K562 (cell line): ENCODE measurements around the gene TP53BP1. TPM values are rescaled to one million over a fixed set of nuclear protein-coding genes. Genes with fewer than 3 reads are reported as not detected.

Experiments
- E2F3 ChIP-seq: fragments of 250-450 bp; sonication (Bioruptor Pico); IDR thresholded peaks from 2 replicates; pipeline ENCODE4 v1.4.0; 2020; ENCODE audit warnings: mild to moderate bottlenecking
- ELF4 ChIP-seq: fragments of 450-650 bp; formaldehyde crosslinking; IDR thresholded peaks from 2 replicates; pipeline ENCODE4 v1.4.0; 2022; ENCODE audit warnings: missing genetic modification characterization
- EP300 ChIP-seq: IDR thresholded peaks from 2 replicates; pipeline ENCODE4 v1.6.1; 2012; ENCODE audit warnings: low read length, improper control_type of control experiment
- GATA2 ChIP-seq: sonication (generic); formaldehyde crosslinking; IDR thresholded peaks from 2 replicates; pipeline ENCODE4 v1.4.0; 2020; ENCODE audit warnings: mild to moderate bottlenecking, missing genetic modification reagents
- HDAC8 ChIP-seq: fragments of 450-650 bp; IDR thresholded peaks from 2 replicates; pipeline ENCODE4 v1.6.1; 2016; ENCODE audit warnings: mild to moderate bottlenecking, missing genetic modification characterization, moderate library complexity, missing compliant biosample characterization
- HMBOX1 ChIP-seq: sonication (generic); IDR thresholded peaks from 2 replicates; pipeline ENCODE4 v1.6.1; 2016
- MTA2 ChIP-seq: fragments of 450-650 bp; IDR thresholded peaks from 2 replicates; pipeline ENCODE4 v1.6.1; 2016; ENCODE audit warnings: low read depth
- NFXL1 ChIP-seq: fragments of 450-650 bp; formaldehyde crosslinking; IDR thresholded peaks from 2 replicates; pipeline ENCODE4 v1.4.0; 2021; ENCODE audit warnings: mild to moderate bottlenecking
- SNRNP70 ChIP-seq: fragments of 200-400 bp; formaldehyde crosslinking; optimal IDR thresholded peaks from 2 replicates; pipeline ENCODE3; 2017; ENCODE audit warnings: low read depth, low read length
- SRF ChIP-seq, 2 experiments: fragments of 250-450, 450-650 bp in 1 of 2; sonication (Bioruptor Pico) in 1 of 2; sonication (generic) in 1 of 2; formaldehyde crosslinking; IDR thresholded peaks; 2 replicates each; pipeline versions ENCODE4 v1.5.0 to v1.5.1; 2020 to 2022; ENCODE audit warnings: mild to moderate bottlenecking in 1 of 2, missing genetic modification reagents in 1 of 2
- TAF7 ChIP-seq: fragments of 450-650 bp; IDR thresholded peaks from 2 replicates; pipeline ENCODE4 v1.6.1; 2016; ENCODE audit warnings: missing genetic modification characterization, missing compliant biosample characterization
- TEAD2 ChIP-seq: fragments of 450-650 bp; IDR thresholded peaks from 2 replicates; pipeline ENCODE4 v1.6.1; 2016; ENCODE audit warnings: missing genetic modification characterization, control low read depth, missing compliant biosample characterization
- ZC3H4 ChIP-seq: sonication (generic); formaldehyde crosslinking; IDR thresholded peaks from 2 replicates; pipeline ENCODE4 v1.9.0; 2021; ENCODE audit warnings: missing genetic modification reagents, borderline replicate concordance
- ZNF174 ChIP-seq: fragments of 250-450 bp; sonication (Bioruptor Pico); IDR thresholded peaks from 2 replicates; pipeline ENCODE4 v1.4.0; 2020; ENCODE audit warnings: mild to moderate bottlenecking
- ZNF24 ChIP-seq: fragments of 450-650 bp; IDR thresholded peaks from 2 replicates; pipeline ENCODE4 v1.6.1; 2016
- ZNF436 ChIP-seq: fragments of 250-450, 450-650 bp; sonication (Bioruptor Pico); formaldehyde crosslinking; IDR thresholded peaks from 2 replicates; pipeline ENCODE4 v1.7.0; 2020; ENCODE audit warnings: mild to moderate bottlenecking
- ZNF77 ChIP-seq: fragments of 250-450 bp; sonication (Bioruptor Pico); IDR thresholded peaks from 2 replicates; pipeline ENCODE4 v1.5.0; 2020
- ZNF785 ChIP-seq: fragments of 250-450 bp; sonication (Bioruptor Pico); IDR thresholded peaks from 2 replicates; pipeline ENCODE4 v1.4.0; 2020; ENCODE audit warnings: mild to moderate bottlenecking
- polyA plus RNA-seq, 8 experiments: library from polyadenylated mRNA; depleted of rRNA in 4 of 8; stranded (reverse) in 5 of 8; unstranded in 3 of 8; fragments of >200 nt; fragmentation: Nextera tagmentation in 2 of 8; fragmentation: Illumina TruSeq in 1 of 8; extraction: Ambion mirVana in 2 of 8; extraction: Trizol in 1 of 8; gene quantifications; 2 replicates each; pipeline versions ENCODE4 v1.2.1 to v1.2.3, GENCODE V29; 2011 to 2014; ENCODE audit warnings: inconsistent platforms in 1 of 8, missing spikeins in 1 of 8
- total RNA-seq, 7 experiments: library from RNA; depleted of rRNA in 6 of 7; stranded (reverse); fragments of >200 nt in 6 of 7; fragmentation: Illumina TruSeq in 2 of 7; extraction: Trizol in 2 of 7; gene quantifications; 2 replicates each; pipeline versions ENCODE4 v1.2.1 to v1.2.3, GENCODE V29; 2011 to 2021; ENCODE audit warnings: low replicate concordance in 1 of 7
- TF ChIP-seq, protein P1 (sequence below): IDR thresholded peaks from 3 replicates; pipeline ENCODE4 v1.6.1; 2011; ENCODE audit warnings: borderline replicate concordance, mild to moderate bottlenecking, moderate library complexity; ENCODE audit not compliant: insufficient read length; ENCODE audit errors: extremely low read depth
- TF ChIP-seq, protein P2 (sequence below): fragments of 250-450 bp; sonication (Bioruptor Pico); IDR thresholded peaks from 2 replicates; pipeline ENCODE4 v1.4.0; 2020; ENCODE audit warnings: mild to moderate bottlenecking
- TF ChIP-seq, protein P3 (sequence below): sonication (generic); formaldehyde crosslinking; IDR thresholded peaks from 2 replicates; pipeline ENCODE4 v1.8.1; 2023; ENCODE audit warnings: mild to moderate bottlenecking, missing genetic modification reagents
- TF ChIP-seq, protein P4 (sequence below), 2 experiments: fragments of 250-450 bp in 1 of 2; fragments of 450-650 bp in 1 of 2; sonication (Bioruptor Pico) in 1 of 2; IDR thresholded peaks; 2 replicates each; pipeline versions ENCODE4 v1.6.1 to v1.8.0; 2016 to 2021; ENCODE audit warnings: mild to moderate bottlenecking in 2 of 2, moderate library complexity in 2 of 2, missing compliant biosample characterization in 1 of 2, missing genetic modification characterization in 1 of 2

The TP53BP1 gene
- total and polyA plus RNA-seq, 9 of the 15 experiments (the other 6 are each of a cell fraction or from before 2014, with no cell fraction given), result 5.7 to 63.3 (median 30.9) TPM

DNA sequence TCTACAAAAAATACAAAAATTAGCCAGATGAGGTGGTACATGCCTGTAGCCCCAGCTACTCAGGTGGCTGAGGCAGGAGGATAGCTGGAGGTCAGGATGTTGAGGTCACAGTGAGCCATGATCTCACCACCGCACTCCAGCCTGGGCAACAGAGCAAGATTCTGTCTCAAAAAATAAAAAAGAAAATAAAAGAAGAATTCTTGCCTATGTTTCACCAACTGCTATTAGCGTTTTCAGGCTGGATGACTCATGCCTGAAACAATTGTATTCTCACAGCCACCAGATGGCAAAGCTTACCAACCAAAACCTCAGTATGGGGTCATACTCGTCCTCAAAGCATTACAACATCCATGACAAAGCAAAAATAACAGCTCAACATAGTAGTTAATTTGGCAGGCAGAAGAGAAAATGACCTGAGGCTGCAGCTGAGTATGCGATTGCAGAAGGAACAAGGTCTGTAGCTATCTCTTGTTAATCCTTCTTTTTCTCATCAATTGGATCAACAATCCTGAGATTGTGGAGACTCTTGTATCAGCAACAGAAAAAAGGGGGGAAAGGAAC lies 52.2 kb downstream of the TP53BP1 start (continued):
- TF ChIP-seq, protein P1, sequence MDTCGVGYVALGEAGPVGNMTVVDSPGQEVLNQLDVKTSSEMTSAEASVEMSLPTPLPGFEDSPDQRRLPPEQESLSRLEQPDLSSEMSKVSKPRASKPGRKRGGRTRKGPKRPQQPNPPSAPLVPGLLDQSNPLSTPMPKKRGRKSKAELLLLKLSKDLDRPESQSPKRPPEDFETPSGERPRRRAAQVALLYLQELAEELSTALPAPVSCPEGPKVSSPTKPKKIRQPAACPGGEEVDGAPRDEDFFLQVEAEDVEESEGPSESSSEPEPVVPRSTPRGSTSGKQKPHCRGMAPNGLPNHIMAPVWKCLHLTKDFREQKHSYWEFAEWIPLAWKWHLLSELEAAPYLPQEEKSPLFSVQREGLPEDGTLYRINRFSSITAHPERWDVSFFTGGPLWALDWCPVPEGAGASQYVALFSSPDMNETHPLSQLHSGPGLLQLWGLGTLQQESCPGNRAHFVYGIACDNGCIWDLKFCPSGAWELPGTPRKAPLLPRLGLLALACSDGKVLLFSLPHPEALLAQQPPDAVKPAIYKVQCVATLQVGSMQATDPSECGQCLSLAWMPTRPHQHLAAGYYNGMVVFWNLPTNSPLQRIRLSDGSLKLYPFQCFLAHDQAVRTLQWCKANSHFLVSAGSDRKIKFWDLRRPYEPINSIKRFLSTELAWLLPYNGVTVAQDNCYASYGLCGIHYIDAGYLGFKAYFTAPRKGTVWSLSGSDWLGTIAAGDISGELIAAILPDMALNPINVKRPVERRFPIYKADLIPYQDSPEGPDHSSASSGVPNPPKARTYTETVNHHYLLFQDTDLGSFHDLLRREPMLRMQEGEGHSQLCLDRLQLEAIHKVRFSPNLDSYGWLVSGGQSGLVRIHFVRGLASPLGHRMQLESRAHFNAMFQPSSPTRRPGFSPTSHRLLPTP, result no peak
- TF ChIP-seq ZNF24 (peak; percentile 46; the same call in 1 of the 2 replicates), ZNF77 (CRISPR knock-in tag) (no peak), ZC3H4 (CRISPR knock-in tag) (no peak), SRF (CRISPR knock-in tag; IDR thresholded peaks at IDR 0.05) (no peak), ZNF785 (CRISPR knock-in tag) (no peak), TEAD2 (no peak), TAF7 (no peak), EP300 (peak; percentile 79), MTA2 (no peak), HDAC8 (tag) (no peak), SNRNP70 (no peak), ELF4 (CRISPR knock-in tag) (peak; percentile 61; the same call in 1 of the 2 replicates), GATA2 (no peak), HMBOX1 (no peak), E2F3 (CRISPR knock-in tag) (no peak), ZNF174 (CRISPR knock-in tag) (no peak), ZNF436 (CRISPR knock-in tag) (no peak), NFXL1 (no peak)
- TF ChIP-seq, protein P2, sequence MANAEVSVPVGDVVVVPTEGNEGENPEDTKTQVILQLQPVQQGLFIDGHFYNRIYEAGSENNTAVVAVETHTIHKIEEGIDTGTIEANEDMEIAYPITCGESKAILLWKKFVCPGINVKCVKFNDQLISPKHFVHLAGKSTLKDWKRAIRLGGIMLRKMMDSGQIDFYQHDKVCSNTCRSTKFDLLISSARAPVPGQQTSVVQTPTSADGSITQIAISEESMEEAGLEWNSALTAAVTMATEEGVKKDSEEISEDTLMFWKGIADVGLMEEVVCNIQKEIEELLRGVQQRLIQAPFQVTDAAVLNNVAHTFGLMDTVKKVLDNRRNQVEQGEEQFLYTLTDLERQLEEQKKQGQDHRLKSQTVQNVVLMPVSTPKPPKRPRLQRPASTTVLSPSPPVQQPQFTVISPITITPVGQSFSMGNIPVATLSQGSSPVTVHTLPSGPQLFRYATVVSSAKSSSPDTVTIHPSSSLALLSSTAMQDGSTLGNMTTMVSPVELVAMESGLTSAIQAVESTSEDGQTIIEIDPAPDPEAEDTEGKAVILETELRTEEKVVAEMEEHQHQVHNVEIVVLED (CRISPR knock-in tag), result no peak
- TF ChIP-seq, protein P3, sequence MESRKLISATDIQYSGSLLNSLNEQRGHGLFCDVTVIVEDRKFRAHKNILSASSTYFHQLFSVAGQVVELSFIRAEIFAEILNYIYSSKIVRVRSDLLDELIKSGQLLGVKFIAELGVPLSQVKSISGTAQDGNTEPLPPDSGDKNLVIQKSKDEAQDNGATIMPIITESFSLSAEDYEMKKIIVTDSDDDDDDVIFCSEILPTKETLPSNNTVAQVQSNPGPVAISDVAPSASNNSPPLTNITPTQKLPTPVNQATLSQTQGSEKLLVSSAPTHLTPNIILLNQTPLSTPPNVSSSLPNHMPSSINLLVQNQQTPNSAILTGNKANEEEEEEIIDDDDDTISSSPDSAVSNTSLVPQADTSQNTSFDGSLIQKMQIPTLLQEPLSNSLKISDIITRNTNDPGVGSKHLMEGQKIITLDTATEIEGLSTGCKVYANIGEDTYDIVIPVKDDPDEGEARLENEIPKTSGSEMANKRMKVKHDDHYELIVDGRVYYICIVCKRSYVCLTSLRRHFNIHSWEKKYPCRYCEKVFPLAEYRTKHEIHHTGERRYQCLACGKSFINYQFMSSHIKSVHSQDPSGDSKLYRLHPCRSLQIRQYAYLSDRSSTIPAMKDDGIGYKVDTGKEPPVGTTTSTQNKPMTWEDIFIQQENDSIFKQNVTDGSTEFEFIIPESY (CRISPR knock-in tag), result no peak; the same call in 1 of the 2 replicates
- TF ChIP-seq, protein P4, sequence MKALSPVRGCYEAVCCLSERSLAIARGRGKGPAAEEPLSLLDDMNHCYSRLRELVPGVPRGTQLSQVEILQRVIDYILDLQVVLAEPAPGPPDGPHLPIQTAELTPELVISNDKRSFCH (CRISPR knock-in tag; IDR thresholded peaks at IDR 0.05), result no peak
- TF ChIP-seq, protein P4 (tag; IDR thresholded peaks at IDR 0.05), result no peak
